Neuronal stem cell (in vitro differentiated cells): Measurements from ENCODE around the gene P2RX7.

Experiments
- DNase-seq: peaks from one replicate; pipeline ENCODE4 v3.0.0-alpha.2; 2013; ENCODE audit warnings: low spot score
- H2AFZ ChIP-seq: one replicate; pipeline ENCODE4 v1.6.1; 2013; ENCODE audit warnings: mild to moderate bottlenecking, low read length, inconsistent platforms
- H2AK5ac ChIP-seq: 2 replicates; pipeline ENCODE4 v1.6.1; 2013; ENCODE audit warnings: low read depth, mild to moderate bottlenecking, inconsistent platforms, low read length, moderate library complexity, mixed read lengths
- H2BK120ac ChIP-seq: 2 replicates; pipeline ENCODE4 v1.6.1; 2013; ENCODE audit warnings: low read depth, mild to moderate bottlenecking, inconsistent platforms, low read length, moderate library complexity, mixed read lengths
- H2BK12ac ChIP-seq: one replicate; pipeline ENCODE4 v1.6.1; 2013; ENCODE audit warnings: low read length, inconsistent platforms
- H2BK15ac ChIP-seq: 2 replicates; pipeline ENCODE4 v1.6.1; 2013; ENCODE audit warnings: mild to moderate bottlenecking, low read length, inconsistent platforms, mixed read lengths
- H2BK5ac ChIP-seq: one replicate; pipeline ENCODE4 v1.6.1; 2013; ENCODE audit warnings: inconsistent platforms, mild to moderate bottlenecking, low read length, moderate library complexity
- H3K14ac ChIP-seq: one replicate; pipeline ENCODE4 v1.6.1; 2013; ENCODE audit warnings: low read length, inconsistent platforms
- H3K18ac ChIP-seq: 2 replicates; pipeline ENCODE4 v1.6.1; 2013; ENCODE audit warnings: low read length, inconsistent platforms
- H3K23ac ChIP-seq: 2 replicates; pipeline ENCODE4 v1.6.1; 2013; ENCODE audit warnings: low read depth, mild to moderate bottlenecking, mixed read lengths, low read length, inconsistent platforms; ENCODE audit not compliant: poor library complexity
- H3K27ac ChIP-seq: replicated peaks from 3 replicates; pipeline ENCODE4 v1.5.1; 2013; ENCODE audit warnings: low read length, inconsistent platforms
- H3K27me3 ChIP-seq, 3 experiments: 2 replicates each; pipeline ENCODE4 v1.6.1; 2013; ENCODE audit warnings: low read length in 3 of 3, mild to moderate bottlenecking in 2 of 3, inconsistent platforms in 1 of 3, low read depth in 1 of 3, mixed read lengths in 1 of 3, moderate library complexity in 1 of 3; ENCODE audit not compliant: control insufficient read depth in 3 of 3, insufficient read depth in 3 of 3
- H3K36me3 ChIP-seq, 2 donors: replicated peaks in 1 of 2; 2 replicates each; pipeline ENCODE4 v1.6.1; 2013; ENCODE audit warnings: low read length in 2 of 2; ENCODE audit not compliant: control insufficient read depth in 2 of 2, insufficient read depth in 2 of 2
- H3K4ac ChIP-seq: 2 replicates; pipeline ENCODE4 v1.6.1; 2013; ENCODE audit warnings: inconsistent platforms, mild to moderate bottlenecking, low read length, moderate library complexity
- H3K4me1 ChIP-seq, 2 donors: 1 replicate in 1 of 2; 2 replicates in 1 of 2; pipeline ENCODE4 v1.6.1; 2013; ENCODE audit warnings: low read length in 2 of 2, low read depth in 1 of 2; ENCODE audit not compliant: control insufficient read depth in 2 of 2, insufficient read depth in 1 of 2
- H3K4me2 ChIP-seq: one replicate; pipeline ENCODE4 v1.6.1; 2013; ENCODE audit warnings: mild to moderate bottlenecking, low read length, inconsistent platforms; ENCODE audit not compliant: insufficient read depth, poor library complexity, severe bottlenecking
- H3K4me3 ChIP-seq, 2 donors: 2 replicates each; pipeline ENCODE4 v1.5.1; 2013; ENCODE audit warnings: low read length in 2 of 2, mild to moderate bottlenecking in 2 of 2, inconsistent platforms in 1 of 2, moderate library complexity in 1 of 2
- H3K79me1 ChIP-seq: one replicate; pipeline ENCODE4 v1.6.1; 2013; ENCODE audit warnings: low read depth, mild to moderate bottlenecking, inconsistent platforms, low read length, moderate library complexity
- H3K9ac ChIP-seq: one replicate; pipeline ENCODE4 v1.6.1; 2013; ENCODE audit warnings: mild to moderate bottlenecking, low read depth, low read length, inconsistent platforms; ENCODE audit not compliant: poor library complexity
- H3K9me3 ChIP-seq, 2 donors: replicated peaks in 1 of 2; 2 replicates each; pipeline versions ENCODE3 to v1.6.1; 2013; ENCODE audit warnings: low read length in 2 of 2, mild to moderate bottlenecking in 2 of 2, inconsistent platforms in 1 of 2, low read depth in 1 of 2, mixed read lengths in 1 of 2, moderate library complexity in 1 of 2; ENCODE audit not compliant: control insufficient read depth in 2 of 2, insufficient read depth in 1 of 2
- H4K8ac ChIP-seq: one replicate; pipeline ENCODE4 v1.6.1; 2013; ENCODE audit warnings: low read depth, mild to moderate bottlenecking, inconsistent platforms, low read length, moderate library complexity
- H4K91ac ChIP-seq: one replicate; pipeline ENCODE4 v1.6.1; 2013; ENCODE audit warnings: low read length, low read depth, mild to moderate bottlenecking, inconsistent platforms; ENCODE audit not compliant: poor library complexity
- WGBS, 2 donors: extraction: QIAGEN DNeasy Blood & Tissue Kit; methylation state at CpG; one replicate each; pipeline ENCODE4 v1.1.7; 2013; ENCODE audit warnings: missing lambda C conversion rate in 2 of 2, mixed read lengths in 1 of 2; ENCODE audit not compliant: insufficient read length in 2 of 2, insufficient replicate concordance in 1 of 2; ENCODE audit errors: extremely low coverage in 2 of 2; 5-methylcytosine and 5-hydroxymethylcytosine counted together

The P2RX7 gene

GRCh38 chr12:121176826-121177529 lies 44.3 kb downstream of the P2RX7 start:
- no peaks in the 10 kb centered on the region for H3K4me1 ChIP-seq
- no peak overlapping the region for H3K4ac ChIP-seq
- H2AFZ ChIP-seq, result peak overlapping the region; percentile 35
- H2BK5ac ChIP-seq, result no peak overlapping the region
- H3K9ac ChIP-seq, result no peak overlapping the region
- no peak overlapping the region for H3K14ac ChIP-seq
- H3K18ac ChIP-seq, result no peak overlapping the region
- H2BK15ac ChIP-seq, result no peak overlapping the region
- H3K4me3 ChIP-seq, result no peak overlapping the region
- H4K8ac ChIP-seq, result no peak overlapping the region
- H3K36me3 ChIP-seq, result no peaks in the 10 kb centered on the region
- no peak for DNase-seq
- no peak overlapping the region for H3K27ac ChIP-seq
- H3K27me3 ChIP-seq, result no peaks in the 10 kb centered on the region
- no peak overlapping the region for H2BK12ac ChIP-seq
- no peaks in the 10 kb centered on the region for H3K9me3 ChIP-seq
- no peaks in the 10 kb centered on the region for H3K79me1 ChIP-seq
- no peak overlapping the region for H2BK120ac ChIP-seq
- no CpG with 5 or more reads among the region's 19 CpGs for WGBS, 2 donors
- no peak overlapping the region for H3K23ac ChIP-seq
- H3K4me2 ChIP-seq, result no peak overlapping the region
- H4K91ac ChIP-seq, result no peak overlapping the region
- H2AK5ac ChIP-seq, result no peak overlapping the region

- Histone ChIP-seq H2BK5ac (no peak overlapping the region), H3K9ac (no peak overlapping the region), H3K27me3 (no peaks in the 10 kb centered on the region), H3K4me1 (no peaks in the 10 kb centered on the region), H3K4ac (no peak overlapping the region), H2BK15ac (no peak overlapping the region), H3K18ac (no peak overlapping the region), H2BK120ac (no peak overlapping the region), H3K4me2 (no peak overlapping the region), H2AFZ (no peak overlapping the region), H3K23ac (no peak overlapping the region), H3K4me3 (no peak overlapping the region), H4K8ac (no peak overlapping the region), H4K91ac (no peak overlapping the region), H3K36me3 (no peaks in the 10 kb centered on the region), H3K27ac (no peak overlapping the region), H3K9me3 (no peaks in the 10 kb centered on the region), H3K79me1 (no peaks in the 10 kb centered on the region), H2AK5ac (no peak overlapping the region), H2BK12ac (no peak overlapping the region), H3K14ac (no peak overlapping the region)
- DNase-seq, result no peak
- WGBS, 2 donors, result no CpG with 5 or more reads among the region's 3 CpGs
Measured at GRCh38 chr12:121181181-121181580, 48.5 kb downstream of the P2RX7 start.

GRCh38 chr12:121182222-121182893 lies 49.7 kb downstream of the P2RX7 start:
- Histone ChIP-seq H4K8ac (no peak overlapping the region), H3K27ac (no peak overlapping the region), H3K4me3 (no peak overlapping the region), H3K14ac (no peak overlapping the region), H2BK12ac (no peak overlapping the region), H4K91ac (no peak overlapping the region), H3K9ac (no peak overlapping the region), H3K4me2 (no peak overlapping the region), H3K79me1 (no peaks in the 10 kb centered on the region), H3K36me3 (no peaks in the 10 kb centered on the region), H3K4ac (no peak overlapping the region), H2AK5ac (no peak overlapping the region), H3K18ac (no peak overlapping the region), H2BK15ac (no peak overlapping the region), H2BK5ac (no peak overlapping the region), H3K9me3 (no peaks in the 10 kb centered on the region), H3K4me1 (no peaks in the 10 kb centered on the region), H3K27me3 (no peaks in the 10 kb centered on the region), H2AFZ (no peak overlapping the region), H2BK120ac (no peak overlapping the region), H3K23ac (no peak overlapping the region)
- no CpG with 5 or more reads among the region's 3 CpGs for WGBS, 2 donors
- no peak for DNase-seq

- no peaks in the 10 kb centered on the region for H3K9me3 ChIP-seq
- H3K14ac ChIP-seq, result no peak overlapping the region
- H3K4me2 ChIP-seq, result no peak overlapping the region
- H3K9ac ChIP-seq, result no peak overlapping the region
- no peak overlapping the region for H3K23ac ChIP-seq
- peak overlapping the region; percentile 76 for H3K18ac ChIP-seq
- no CpG with 5 or more reads among the region's 15 CpGs for WGBS, 2 donors
- H3K27me3 ChIP-seq, result no peaks in the 10 kb centered on the region
- H3K36me3 ChIP-seq, result no peaks in the 10 kb centered on the region
- peak overlapping the region; percentile 43 for H4K8ac ChIP-seq
- H4K91ac ChIP-seq, result no peak overlapping the region
- DNase-seq, result no peak
- no peak overlapping the region for H3K4ac ChIP-seq
- H3K4me1 ChIP-seq, result no peaks in the 10 kb centered on the region
- no peak overlapping the region for H2AK5ac ChIP-seq
- H3K79me1 ChIP-seq, result no peaks in the 10 kb centered on the region
- H3K27ac ChIP-seq, result no peak overlapping the region
- H2BK12ac ChIP-seq, result peak overlapping the region; percentile 41
- no peak overlapping the region for H2BK120ac ChIP-seq
- H2BK5ac ChIP-seq, result peak overlapping the region; percentile 82
- H3K4me3 ChIP-seq, result no peak overlapping the region
- H2BK15ac ChIP-seq, result no peak overlapping the region
- peak overlapping the region; percentile 59 for H2AFZ ChIP-seq
Measured at GRCh38 chr12:121184425-121184824, 51.7 kb downstream of the P2RX7 start.
